ENCODE results near the gene XRN2. TPM values are rescaled to one million over a fixed set of nuclear protein-coding genes. Genes with fewer than 3 reads are reported as not detected.

Gene XRN2
- total RNA-seq, 1 experiment from 2014 or later: 118 TPM

DNA sequence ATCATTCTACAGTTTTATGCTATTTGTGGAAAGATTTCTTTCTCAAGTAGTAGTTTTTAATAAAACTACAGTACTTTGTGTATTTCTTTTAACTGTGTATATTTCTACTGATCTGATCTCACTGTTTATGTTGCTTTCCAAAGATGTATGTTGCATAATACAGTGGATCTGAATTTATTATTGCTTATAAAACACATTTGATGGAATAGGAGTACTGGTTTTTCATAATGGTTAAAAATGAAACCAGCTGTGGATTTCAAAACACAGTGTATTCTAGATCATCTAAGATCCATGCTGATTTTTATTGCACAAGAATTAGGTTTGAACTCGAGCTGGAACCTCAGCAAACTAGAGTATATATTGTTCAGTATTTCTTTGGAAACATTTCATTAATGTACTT is 86.2 kb downstream of the XRN2 start:
- Mint-ChIP-seq H3K4me3 (no peak overlapping the region), H3K27ac (no peak overlapping the region), H3K27me3 (ENCODE audit: low read depth) (peaks cover 41% of the 10 kb centered on the region), H3K4me1 (peaks cover 49% of the 10 kb centered on the region), H3K36me3 (peaks cover 22% of the 10 kb centered on the region), H3K9me3 (no peaks in the 10 kb centered on the region)
- TF ChIP-seq GABPB1 (CRISPR knock-in tag; IDR thresholded peaks at IDR 0.05) (no peak), EMX1 (CRISPR knock-in tag; IDR thresholded peaks at IDR 0.05) (no peak), JUN (CRISPR knock-in tag; IDR thresholded peaks at IDR 0.05) (no peak), CREB1 (CRISPR knock-in tag; IDR thresholded peaks at IDR 0.05) (no peak), ZNF416 (CRISPR knock-in tag; IDR thresholded peaks at IDR 0.05) (no peak), ZNF423 (CRISPR knock-in tag; IDR thresholded peaks at IDR 0.05) (no peak), ZNF121 (CRISPR knock-in tag; IDR thresholded peaks at IDR 0.05) (no peak), NR1H2 (CRISPR knock-in tag; IDR thresholded peaks at IDR 0.05) (no peak), PRRX2 (CRISPR knock-in tag; IDR thresholded peaks at IDR 0.05) (no peak), SMAD4 (CRISPR knock-in tag; IDR thresholded peaks at IDR 0.05) (no peak), CREM (CRISPR knock-in tag; IDR thresholded peaks at IDR 0.05) (no peak), ZBTB43 (CRISPR knock-in tag; IDR thresholded peaks at IDR 0.05) (no peak)
- TF ChIP-seq, protein P1, sequence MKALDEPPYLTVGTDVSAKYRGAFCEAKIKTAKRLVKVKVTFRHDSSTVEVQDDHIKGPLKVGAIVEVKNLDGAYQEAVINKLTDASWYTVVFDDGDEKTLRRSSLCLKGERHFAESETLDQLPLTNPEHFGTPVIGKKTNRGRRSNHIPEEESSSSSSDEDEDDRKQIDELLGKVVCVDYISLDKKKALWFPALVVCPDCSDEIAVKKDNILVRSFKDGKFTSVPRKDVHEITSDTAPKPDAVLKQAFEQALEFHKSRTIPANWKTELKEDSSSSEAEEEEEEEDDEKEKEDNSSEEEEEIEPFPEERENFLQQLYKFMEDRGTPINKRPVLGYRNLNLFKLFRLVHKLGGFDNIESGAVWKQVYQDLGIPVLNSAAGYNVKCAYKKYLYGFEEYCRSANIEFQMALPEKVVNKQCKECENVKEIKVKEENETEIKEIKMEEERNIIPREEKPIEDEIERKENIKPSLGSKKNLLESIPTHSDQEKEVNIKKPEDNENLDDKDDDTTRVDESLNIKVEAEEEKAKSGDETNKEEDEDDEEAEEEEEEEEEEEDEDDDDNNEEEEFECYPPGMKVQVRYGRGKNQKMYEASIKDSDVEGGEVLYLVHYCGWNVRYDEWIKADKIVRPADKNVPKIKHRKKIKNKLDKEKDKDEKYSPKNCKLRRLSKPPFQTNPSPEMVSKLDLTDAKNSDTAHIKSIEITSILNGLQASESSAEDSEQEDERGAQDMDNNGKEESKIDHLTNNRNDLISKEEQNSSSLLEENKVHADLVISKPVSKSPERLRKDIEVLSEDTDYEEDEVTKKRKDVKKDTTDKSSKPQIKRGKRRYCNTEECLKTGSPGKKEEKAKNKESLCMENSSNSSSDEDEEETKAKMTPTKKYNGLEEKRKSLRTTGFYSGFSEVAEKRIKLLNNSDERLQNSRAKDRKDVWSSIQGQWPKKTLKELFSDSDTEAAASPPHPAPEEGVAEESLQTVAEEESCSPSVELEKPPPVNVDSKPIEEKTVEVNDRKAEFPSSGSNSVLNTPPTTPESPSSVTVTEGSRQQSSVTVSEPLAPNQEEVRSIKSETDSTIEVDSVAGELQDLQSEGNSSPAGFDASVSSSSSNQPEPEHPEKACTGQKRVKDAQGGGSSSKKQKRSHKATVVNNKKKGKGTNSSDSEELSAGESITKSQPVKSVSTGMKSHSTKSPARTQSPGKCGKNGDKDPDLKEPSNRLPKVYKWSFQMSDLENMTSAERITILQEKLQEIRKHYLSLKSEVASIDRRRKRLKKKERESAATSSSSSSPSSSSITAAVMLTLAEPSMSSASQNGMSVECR (CRISPR knock-in tag; IDR thresholded peaks at IDR 0.05; ENCODE audit: borderline replicate concordance): no peak
- TF ChIP-seq, protein P2, sequence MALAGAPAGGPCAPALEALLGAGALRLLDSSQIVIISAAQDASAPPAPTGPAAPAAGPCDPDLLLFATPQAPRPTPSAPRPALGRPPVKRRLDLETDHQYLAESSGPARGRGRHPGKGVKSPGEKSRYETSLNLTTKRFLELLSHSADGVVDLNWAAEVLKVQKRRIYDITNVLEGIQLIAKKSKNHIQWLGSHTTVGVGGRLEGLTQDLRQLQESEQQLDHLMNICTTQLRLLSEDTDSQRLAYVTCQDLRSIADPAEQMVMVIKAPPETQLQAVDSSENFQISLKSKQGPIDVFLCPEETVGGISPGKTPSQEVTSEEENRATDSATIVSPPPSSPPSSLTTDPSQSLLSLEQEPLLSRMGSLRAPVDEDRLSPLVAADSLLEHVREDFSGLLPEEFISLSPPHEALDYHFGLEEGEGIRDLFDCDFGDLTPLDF (CRISPR knock-in tag; IDR thresholded peaks at IDR 0.05): no peak
- TF ChIP-seq, protein P3, sequence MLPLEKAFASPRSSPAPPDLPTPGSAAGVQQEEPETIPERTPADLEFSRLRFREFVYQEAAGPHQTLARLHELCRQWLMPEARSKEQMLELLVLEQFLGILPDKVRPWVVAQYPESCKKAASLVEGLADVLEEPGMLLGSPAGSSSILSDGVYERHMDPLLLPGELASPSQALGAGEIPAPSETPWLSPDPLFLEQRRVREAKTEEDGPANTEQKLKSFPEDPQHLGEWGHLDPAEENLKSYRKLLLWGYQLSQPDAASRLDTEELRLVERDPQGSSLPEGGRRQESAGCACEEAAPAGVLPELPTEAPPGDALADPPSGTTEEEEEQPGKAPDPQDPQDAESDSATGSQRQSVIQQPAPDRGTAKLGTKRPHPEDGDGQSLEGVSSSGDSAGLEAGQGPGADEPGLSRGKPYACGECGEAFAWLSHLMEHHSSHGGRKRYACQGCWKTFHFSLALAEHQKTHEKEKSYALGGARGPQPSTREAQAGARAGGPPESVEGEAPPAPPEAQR (CRISPR knock-in tag; IDR thresholded peaks at IDR 0.05): no peak
- TF ChIP-seq, protein P4, sequence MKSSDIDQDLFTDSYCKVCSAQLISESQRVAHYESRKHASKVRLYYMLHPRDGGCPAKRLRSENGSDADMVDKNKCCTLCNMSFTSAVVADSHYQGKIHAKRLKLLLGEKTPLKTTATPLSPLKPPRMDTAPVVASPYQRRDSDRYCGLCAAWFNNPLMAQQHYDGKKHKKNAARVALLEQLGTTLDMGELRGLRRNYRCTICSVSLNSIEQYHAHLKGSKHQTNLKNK (CRISPR knock-in tag; IDR thresholded peaks at IDR 0.05): no peak
- TF ChIP-seq, protein P5, sequence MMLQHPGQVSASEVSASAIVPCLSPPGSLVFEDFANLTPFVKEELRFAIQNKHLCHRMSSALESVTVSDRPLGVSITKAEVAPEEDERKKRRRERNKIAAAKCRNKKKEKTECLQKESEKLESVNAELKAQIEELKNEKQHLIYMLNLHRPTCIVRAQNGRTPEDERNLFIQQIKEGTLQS (CRISPR knock-in tag; conservative IDR thresholded peaks at IDR 0.05): no peak
- TF ChIP-seq, protein P6, sequence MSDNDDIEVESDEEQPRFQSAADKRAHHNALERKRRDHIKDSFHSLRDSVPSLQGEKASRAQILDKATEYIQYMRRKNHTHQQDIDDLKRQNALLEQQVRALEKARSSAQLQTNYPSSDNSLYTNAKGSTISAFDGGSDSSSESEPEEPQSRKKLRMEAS (CRISPR knock-in tag; IDR thresholded peaks at IDR 0.05): no peak
- TF ChIP-seq, protein P7, sequence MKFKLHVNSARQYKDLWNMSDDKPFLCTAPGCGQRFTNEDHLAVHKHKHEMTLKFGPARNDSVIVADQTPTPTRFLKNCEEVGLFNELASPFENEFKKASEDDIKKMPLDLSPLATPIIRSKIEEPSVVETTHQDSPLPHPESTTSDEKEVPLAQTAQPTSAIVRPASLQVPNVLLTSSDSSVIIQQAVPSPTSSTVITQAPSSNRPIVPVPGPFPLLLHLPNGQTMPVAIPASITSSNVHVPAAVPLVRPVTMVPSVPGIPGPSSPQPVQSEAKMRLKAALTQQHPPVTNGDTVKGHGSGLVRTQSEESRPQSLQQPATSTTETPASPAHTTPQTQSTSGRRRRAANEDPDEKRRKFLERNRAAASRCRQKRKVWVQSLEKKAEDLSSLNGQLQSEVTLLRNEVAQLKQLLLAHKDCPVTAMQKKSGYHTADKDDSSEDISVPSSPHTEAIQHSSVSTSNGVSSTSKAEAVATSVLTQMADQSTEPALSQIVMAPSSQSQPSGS (CRISPR knock-in tag; IDR thresholded peaks at IDR 0.05; ENCODE audit: borderline replicate concordance, low read depth): no peak
- TF ChIP-seq, protein P8, sequence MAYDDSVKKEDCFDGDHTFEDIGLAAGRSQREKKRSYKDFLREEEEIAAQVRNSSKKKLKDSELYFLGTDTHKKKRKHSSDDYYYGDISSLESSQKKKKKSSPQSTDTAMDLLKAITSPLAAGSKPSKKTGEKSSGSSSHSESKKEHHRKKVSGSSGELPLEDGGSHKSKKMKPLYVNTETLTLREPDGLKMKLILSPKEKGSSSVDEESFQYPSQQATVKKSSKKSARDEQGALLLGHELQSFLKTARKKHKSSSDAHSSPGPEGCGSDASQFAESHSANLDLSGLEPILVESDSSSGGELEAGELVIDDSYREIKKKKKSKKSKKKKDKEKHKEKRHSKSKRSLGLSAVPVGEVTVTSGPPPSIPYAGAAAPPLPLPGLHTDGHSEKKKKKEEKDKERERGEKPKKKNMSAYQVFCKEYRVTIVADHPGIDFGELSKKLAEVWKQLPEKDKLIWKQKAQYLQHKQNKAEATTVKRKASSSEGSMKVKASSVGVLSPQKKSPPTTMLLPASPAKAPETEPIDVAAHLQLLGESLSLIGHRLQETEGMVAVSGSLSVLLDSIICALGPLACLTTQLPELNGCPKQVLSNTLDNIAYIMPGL (CRISPR knock-in tag; IDR thresholded peaks at IDR 0.05): no peak
- DNase-seq (ENCODE audit: low spot score): no peak
- POLR2A ChIA-PET: no interaction called here
- CTCF ChIA-PET: interaction anchor here (2.9 kb wide), 1 partner anchor 116 kb away, joined by 19 read pairs; no protein-coding TSS in a partner anchor
- no peak for ATAC-seq
